22Rv1 (cell line): ENCODE results near the gene PAM16.

Source experiments
- CTCF ChIP-seq: fragments of 450-650 bp; IDR thresholded peaks from 2 replicates; pipeline ENCODE4 v1.5.1; 2017; ENCODE audit warnings: mild to moderate bottlenecking
- ZFX ChIP-seq: fragments of 450-650 bp; IDR thresholded peaks from 2 replicates; pipeline ENCODE4 v1.6.1; 2017; ENCODE audit warnings: antibody characterized with exemption, borderline replicate concordance

- TF ChIP-seq CTCF (no peak), ZFX (no peak)
Observed at GRCh38 chr16:4327386-4328045, 23.6 kb downstream of the PAM16 start.
